GM12873 (cell line): ENCODE measurements around the gene PTH2.

Source experiments
- CTCF ChIP-seq: IDR thresholded peaks from 2 replicates; pipeline ENCODE4 v1.5.1; 2012; ENCODE audit warnings: low read depth, mild to moderate bottlenecking, moderate library complexity, low read length, control low read depth; ENCODE audit not compliant: insufficient read depth; ENCODE audit errors: missing control alignments

Gene PTH2

GRCh38 chr19:49439836-49440235 lies 16.6 kb upstream of the PTH2 start:
- no peak for TF ChIP-seq CTCF

GRCh38 chr19:49438261-49438660 lies 15.0 kb upstream of the PTH2 start:
- TF ChIP-seq CTCF, result no peak

- TF ChIP-seq CTCF, result no peak
These were observed 14.0 kb upstream of the PTH2 start for GRCh38 chr19:49437231-49437630.

GRCh38 chr19:49436381-49437017 lies 13.3 kb upstream of the PTH2 start:
- TF ChIP-seq CTCF, result no peak

GRCh38 chr19:49435670-49436069 lies 12.4 kb upstream of the PTH2 start:
- TF ChIP-seq CTCF, result no peak

- no peak for TF ChIP-seq CTCF
These were observed 11.8 kb upstream of the PTH2 start for GRCh38 chr19:49434907-49435583.

GRCh38 chr19:49433240-49433901 lies 10.1 kb upstream of the PTH2 start:
- no peak for TF ChIP-seq CTCF
